ENCODE results near the gene FERMT1.

FERMT1 gene, protein sequence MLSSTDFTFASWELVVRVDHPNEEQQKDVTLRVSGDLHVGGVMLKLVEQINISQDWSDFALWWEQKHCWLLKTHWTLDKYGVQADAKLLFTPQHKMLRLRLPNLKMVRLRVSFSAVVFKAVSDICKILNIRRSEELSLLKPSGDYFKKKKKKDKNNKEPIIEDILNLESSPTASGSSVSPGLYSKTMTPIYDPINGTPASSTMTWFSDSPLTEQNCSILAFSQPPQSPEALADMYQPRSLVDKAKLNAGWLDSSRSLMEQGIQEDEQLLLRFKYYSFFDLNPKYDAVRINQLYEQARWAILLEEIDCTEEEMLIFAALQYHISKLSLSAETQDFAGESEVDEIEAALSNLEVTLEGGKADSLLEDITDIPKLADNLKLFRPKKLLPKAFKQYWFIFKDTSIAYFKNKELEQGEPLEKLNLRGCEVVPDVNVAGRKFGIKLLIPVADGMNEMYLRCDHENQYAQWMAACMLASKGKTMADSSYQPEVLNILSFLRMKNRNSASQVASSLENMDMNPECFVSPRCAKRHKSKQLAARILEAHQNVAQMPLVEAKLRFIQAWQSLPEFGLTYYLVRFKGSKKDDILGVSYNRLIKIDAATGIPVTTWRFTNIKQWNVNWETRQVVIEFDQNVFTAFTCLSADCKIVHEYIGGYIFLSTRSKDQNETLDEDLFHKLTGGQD

DNA sequence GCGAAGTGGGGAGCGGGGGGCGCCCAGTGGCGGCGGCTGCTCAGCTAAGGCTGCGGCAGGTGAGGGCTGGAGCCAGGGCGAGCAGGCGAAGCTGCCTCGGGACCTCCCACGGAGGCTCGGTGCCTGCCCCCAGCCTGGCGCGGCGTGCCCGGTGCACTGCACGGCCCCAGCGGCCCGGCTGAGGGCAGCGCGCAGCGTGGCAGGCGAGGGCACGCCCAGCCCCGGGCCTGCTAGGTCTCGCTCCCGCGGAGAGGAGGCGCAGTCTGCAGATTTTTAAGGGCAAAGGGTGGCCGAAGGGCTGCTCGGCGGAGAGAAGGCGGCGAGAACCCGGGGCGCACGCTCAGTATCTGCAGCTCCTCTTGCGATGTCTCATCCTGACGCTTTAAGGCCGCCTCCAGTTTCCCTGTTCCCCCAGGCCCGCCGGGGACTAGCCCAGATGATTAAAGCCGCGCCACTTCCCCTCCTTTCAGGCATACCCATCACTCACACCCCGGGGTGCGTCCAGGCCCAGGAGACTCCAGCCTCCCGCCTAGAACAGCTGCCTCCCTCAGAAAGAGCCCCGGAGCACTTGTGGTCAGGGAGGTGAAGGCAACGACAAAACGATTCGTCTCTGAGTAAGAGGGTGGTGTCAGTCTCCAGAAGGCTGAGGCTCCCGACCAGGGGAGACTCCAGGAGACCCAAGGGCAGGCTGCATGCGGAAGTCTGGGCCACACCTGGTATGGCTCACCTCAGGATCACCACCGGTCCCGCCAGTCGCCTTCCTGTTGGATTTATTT, at the start of gene FERMT1:
Gene FERMT1 (minus strand): TSS at position 158 of the 776 bp plus-strand sequence. CDS start 3,476 bp downstream, outside the sequence.
- ChIA-PET POLR2A (no interaction called here), CTCF (interaction anchor here (1.0 to 1.5 kb wide), 4 partner anchors 14 to 1813 kb away, joined by 4 to 6 read pairs (median 4); no protein-coding TSS in a partner anchor)
- H3K4me3 ChIP-seq (ENCODE audit: low read depth, low read length) = peak within 1 kb of the TSS; percentile 57
- DNase-seq (ENCODE audit: low read depth, low spot score) = no peak
- TF ChIP-seq, protein P1, sequence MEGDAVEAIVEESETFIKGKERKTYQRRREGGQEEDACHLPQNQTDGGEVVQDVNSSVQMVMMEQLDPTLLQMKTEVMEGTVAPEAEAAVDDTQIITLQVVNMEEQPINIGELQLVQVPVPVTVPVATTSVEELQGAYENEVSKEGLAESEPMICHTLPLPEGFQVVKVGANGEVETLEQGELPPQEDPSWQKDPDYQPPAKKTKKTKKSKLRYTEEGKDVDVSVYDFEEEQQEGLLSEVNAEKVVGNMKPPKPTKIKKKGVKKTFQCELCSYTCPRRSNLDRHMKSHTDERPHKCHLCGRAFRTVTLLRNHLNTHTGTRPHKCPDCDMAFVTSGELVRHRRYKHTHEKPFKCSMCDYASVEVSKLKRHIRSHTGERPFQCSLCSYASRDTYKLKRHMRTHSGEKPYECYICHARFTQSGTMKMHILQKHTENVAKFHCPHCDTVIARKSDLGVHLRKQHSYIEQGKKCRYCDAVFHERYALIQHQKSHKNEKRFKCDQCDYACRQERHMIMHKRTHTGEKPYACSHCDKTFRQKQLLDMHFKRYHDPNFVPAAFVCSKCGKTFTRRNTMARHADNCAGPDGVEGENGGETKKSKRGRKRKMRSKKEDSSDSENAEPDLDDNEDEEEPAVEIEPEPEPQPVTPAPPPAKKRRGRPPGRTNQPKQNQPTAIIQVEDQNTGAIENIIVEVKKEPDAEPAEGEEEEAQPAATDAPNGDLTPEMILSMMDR (IDR thresholded peaks at IDR 0.05; ENCODE audit: insufficient read depth, low read length, missing control alignments) = peak; percentile 28

DNA sequence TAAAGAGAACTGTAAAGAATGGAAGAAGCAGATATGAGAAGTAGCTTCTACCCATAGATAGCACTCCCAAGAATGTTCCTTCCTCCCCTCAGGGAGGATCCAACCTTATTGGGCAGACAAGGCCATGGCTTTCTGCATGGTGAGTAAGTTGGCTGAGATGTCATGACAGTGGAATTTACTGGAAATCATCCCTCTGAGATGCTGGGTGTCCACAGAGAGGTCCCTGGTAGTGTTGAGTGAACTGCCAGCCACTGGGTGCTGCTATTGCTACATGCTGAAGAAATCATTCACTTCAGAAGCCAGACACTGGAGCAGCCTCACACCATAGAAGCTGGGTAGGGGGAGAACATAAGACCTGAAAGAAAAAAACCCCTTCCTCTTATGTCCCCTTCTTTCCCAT, 46.4 kb upstream of the FERMT1 start:
- TF ChIP-seq, protein P1 (IDR thresholded peaks at IDR 0.05; ENCODE audit: insufficient read depth, low read length, missing control alignments) = no peak
- no peak for DNase-seq (ENCODE audit: low read depth, low spot score)
- CTCF ChIA-PET = interaction anchor here (1.0 to 1.6 kb wide), 4 partner anchors 10 to 1117 kb away, joined by 3 to 4 read pairs (median 3); no protein-coding TSS in a partner anchor
- POLR2A ChIA-PET = no interaction called here
- no peak overlapping the region for H3K4me3 ChIP-seq (ENCODE audit: low read depth, low read length)

DNA sequence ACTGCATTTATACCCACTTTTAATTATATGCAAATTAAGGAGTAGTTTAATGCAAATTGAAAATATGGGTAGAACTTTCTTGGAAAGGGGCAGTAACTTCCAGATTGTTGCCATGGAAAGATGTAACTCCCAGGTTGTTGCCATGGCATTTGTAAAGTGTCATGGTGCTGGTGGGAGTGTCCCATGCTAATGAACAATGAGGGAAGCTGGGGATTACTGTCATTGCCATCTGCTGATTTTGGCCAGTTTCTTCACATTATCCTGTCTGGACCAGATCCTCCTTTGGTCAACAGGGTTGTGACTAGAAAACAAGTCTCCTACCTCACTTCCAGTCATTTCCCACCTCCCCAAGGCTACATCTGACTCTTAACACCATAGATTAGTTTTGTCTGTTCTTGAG, 45.4 kb upstream of the FERMT1 start:
- TF ChIP-seq, protein P1 (IDR thresholded peaks at IDR 0.05; ENCODE audit: insufficient read depth, low read length, missing control alignments) = no peak
- CTCF ChIA-PET = interaction anchor here (1.6 kb wide), 1 partner anchor 13 kb away, joined by 4 read pairs; no protein-coding TSS in a partner anchor
- H3K4me3 ChIP-seq (ENCODE audit: low read depth, low read length) = no peak overlapping the region
- POLR2A ChIA-PET = no interaction called here
- no peak for DNase-seq (ENCODE audit: low read depth, low spot score)

DNA sequence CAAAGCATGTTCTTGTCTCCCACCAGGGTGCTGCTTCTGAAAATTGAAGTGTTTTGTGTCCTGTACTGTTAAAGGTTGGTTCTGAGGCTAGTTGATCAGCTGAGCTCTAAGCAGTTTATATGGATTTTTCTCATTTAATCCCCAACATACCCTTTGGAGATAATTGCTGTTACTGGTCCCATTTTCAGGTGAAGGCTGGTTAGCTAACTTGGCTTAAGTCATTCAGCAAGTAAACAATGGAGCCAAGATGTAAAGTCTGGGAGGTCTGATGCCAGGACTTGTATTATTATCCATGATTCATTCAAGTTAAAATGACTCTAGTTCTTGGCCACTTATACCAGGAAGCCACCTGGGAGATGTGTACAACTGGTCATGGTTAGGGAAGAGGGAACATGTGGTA, 42.5 kb upstream of the FERMT1 start:
- POLR2A ChIA-PET = no interaction called here
- DNase-seq (ENCODE audit: low read depth, low spot score) = no peak
- TF ChIP-seq, protein P1 (IDR thresholded peaks at IDR 0.05; ENCODE audit: insufficient read depth, low read length, missing control alignments) = no peak
- no peak overlapping the region for H3K4me3 ChIP-seq (ENCODE audit: low read depth, low read length)
- CTCF ChIA-PET = no interaction called here

DNA sequence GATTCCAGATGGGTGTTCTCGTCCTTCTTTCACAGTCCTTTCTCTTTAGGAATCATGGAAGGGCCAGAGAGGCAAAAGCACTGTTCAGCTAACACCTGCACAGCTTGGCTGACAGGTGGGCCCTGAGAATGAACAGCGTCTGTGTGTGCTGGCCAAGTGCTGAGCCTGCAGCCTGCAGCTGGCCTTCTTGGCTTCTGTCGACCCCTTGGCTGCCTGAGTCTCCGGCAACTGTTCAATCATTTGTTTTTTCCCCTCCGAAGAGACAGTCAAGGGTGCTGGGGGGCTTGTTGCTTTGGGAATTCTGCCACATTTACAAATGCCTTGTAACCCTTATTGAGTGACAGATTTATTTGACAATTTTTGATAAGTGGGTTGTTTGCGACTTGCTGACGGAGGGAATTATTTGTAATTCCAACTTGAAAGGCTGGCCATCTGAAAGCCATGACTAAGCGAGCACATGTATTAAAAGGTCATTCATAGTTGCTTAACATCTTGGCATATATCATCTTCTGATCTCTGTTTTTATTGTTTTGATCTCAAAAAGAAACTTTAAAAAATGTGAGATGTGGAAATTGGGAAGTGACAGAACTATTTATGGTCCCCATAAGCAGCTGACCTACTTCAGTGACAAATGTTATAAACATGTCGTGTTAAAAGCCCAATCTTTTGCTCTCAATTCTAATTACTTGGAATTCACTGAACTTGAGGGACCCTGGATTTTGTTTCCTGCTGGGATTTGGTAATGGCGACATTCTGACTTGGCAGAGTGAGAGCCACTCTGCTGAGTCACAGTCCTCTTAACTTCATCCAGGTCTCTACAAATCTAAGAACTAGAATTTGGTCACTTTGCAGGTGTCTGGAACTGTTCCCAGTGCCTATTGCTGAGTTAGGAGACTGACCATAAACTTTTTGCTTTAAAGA, 41.9 kb upstream of the FERMT1 start:
- TF ChIP-seq, protein P1 (IDR thresholded peaks at IDR 0.05; ENCODE audit: insufficient read depth, low read length, missing control alignments) = no peak
- POLR2A ChIA-PET = no interaction called here
- CTCF ChIA-PET = no interaction called here
- no peak overlapping the region for H3K4me3 ChIP-seq (ENCODE audit: low read depth, low read length)
- no peak for DNase-seq (ENCODE audit: low read depth, low spot score)

Measured in AG04449 (cell line).